Measurements from ENCODE around the gene RAB30. TPM values are rescaled to one million over a fixed set of nuclear protein-coding genes. Genes with fewer than 3 reads are reported as not detected.

Gene RAB30
- polyA plus RNA-seq, 4 donors, result 3.2 to 15.9 (median 8.9) TPM

DNA sequence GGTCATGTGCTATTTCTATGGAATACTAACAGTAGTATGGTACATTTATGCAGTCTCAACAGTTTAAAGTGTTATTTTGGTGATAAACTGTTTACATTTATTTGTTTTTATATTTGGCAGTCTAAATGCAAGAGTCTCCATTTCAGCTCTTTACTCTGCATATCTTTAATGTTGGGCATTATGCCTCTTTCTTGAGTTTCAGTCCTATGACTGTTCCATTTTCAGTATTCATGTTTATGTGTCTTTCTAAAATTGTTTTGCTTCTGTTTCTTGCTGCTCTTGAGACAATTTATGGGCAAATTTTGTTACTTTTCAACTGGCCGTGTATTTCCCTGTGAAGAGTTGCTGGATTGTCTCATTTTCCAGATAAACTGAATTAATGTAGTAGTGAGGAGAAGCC is 6.6 kb upstream of the RAB30 start:
- Histone ChIP-seq H3K27ac (ENCODE audit: low read depth in 1 of 3, low read length in 2 of 3) (no peak overlapping the region), H3K36me3 (ENCODE audit: control insufficient read depth in 3 of 3, insufficient read depth in 2 of 3, low read depth in 1 of 3, low read length in 3 of 3) (peaks cover 0 to 13% (median 3%) of the 10 kb centered on the region in 3 donors), H3K9me3 (ENCODE audit: control insufficient read depth in 2 of 2, insufficient read depth in 1 of 2, low read depth in 1 of 2, low read length in 1 of 2) (no peaks in the 10 kb centered on the region), H3K4me3 (ENCODE audit: low read depth in 1 of 3, low read length in 3 of 3) (no peak overlapping the region), H3K4me1 (ENCODE audit: control insufficient read depth in 3 of 3, insufficient read depth in 2 of 3, low read depth in 1 of 3, low read length in 2 of 3) (peaks cover 0 to 1% (median 0%) of the 10 kb centered on the region in 3 donors), H3K27me3 (ENCODE audit: control insufficient read depth in 3 of 3, insufficient read depth in 3 of 3, low read length in 3 of 3) (no peaks in the 10 kb centered on the region)
- 62 to 95% (median 83%) methylated on average over 1 of the region's 1 CpG for WGBS, 3 donors
- DNase-seq (no peak), FAIRE-seq (no peak)

DNA sequence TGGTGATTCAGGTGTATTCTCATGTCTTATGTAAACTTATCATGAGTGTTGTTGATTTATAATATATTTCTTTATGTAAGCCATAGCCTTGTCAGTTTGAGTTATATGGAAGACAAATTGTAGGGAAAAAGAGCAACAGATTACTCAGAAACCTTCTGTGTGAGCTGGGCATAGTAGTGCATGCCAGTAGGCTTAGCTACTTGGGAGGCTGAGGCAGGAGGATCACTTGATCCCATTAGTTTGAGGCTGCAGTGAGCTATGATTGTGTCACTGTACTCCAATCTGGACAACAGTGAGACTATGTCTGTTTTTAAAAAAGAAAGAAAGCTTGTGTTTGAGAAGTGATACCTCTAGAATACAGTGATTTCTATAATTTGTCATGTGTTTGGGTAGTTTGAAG is 2.2 kb upstream of the RAB30 start:
- H3K4me3 ChIP-seq (ENCODE audit: low read depth in 1 of 3, low read length in 3 of 3), result no peak overlapping the region
- peaks cover 0 to 5% (median 0%) of the 10 kb centered on the region in 3 donors for H3K27me3 ChIP-seq (ENCODE audit: control insufficient read depth in 3 of 3, insufficient read depth in 3 of 3, low read length in 3 of 3)
- H3K4me1 ChIP-seq (ENCODE audit: control insufficient read depth in 3 of 3, insufficient read depth in 2 of 3, low read depth in 1 of 3, low read length in 2 of 3), result peaks cover 8 to 17% (median 15%) of the 10 kb centered on the region in 3 donors
- peaks cover 0 to 13% (median 3%) of the 10 kb centered on the region in 3 donors for H3K36me3 ChIP-seq (ENCODE audit: control insufficient read depth in 3 of 3, insufficient read depth in 2 of 3, low read depth in 1 of 3, low read length in 3 of 3)
- FAIRE-seq, result no peak
- no peak overlapping the region for H3K27ac ChIP-seq (ENCODE audit: low read depth in 1 of 3, low read length in 2 of 3)
- DNase-seq, result no peak
- no peaks in the 10 kb centered on the region for H3K9me3 ChIP-seq (ENCODE audit: control insufficient read depth in 2 of 2, insufficient read depth in 1 of 2, low read depth in 1 of 2, low read length in 1 of 2)

GRCh38 chr11:83073258-83073657 is 1.6 kb upstream of the RAB30 start:
- Histone ChIP-seq H3K9me3 (ENCODE audit: control insufficient read depth in 2 of 2, insufficient read depth in 1 of 2, low read depth in 1 of 2, low read length in 1 of 2) (no peaks in the 10 kb centered on the region), H3K36me3 (ENCODE audit: control insufficient read depth in 3 of 3, insufficient read depth in 2 of 3, low read depth in 1 of 3, low read length in 3 of 3) (peaks cover 0 to 13% (median 3%) of the 10 kb centered on the region in 3 donors), H3K27ac (ENCODE audit: low read depth in 1 of 3, low read length in 2 of 3) (no peak overlapping the region), H3K4me1 (ENCODE audit: control insufficient read depth in 3 of 3, insufficient read depth in 2 of 3, low read depth in 1 of 3, low read length in 2 of 3) (peaks cover 8 to 22% (median 17%) of the 10 kb centered on the region in 3 donors), H3K27me3 (ENCODE audit: control insufficient read depth in 3 of 3, insufficient read depth in 3 of 3, low read length in 3 of 3) (peaks cover 0 to 5% (median 0%) of the 10 kb centered on the region in 3 donors), H3K4me3 (ENCODE audit: low read depth in 1 of 3, low read length in 3 of 3) (peak overlapping the region; percentile 52 to 93 (median 78))
- FAIRE-seq (no peak), DNase-seq (no peak)
- 45 to 78% (median 76%) methylated on average over 1 of the region's 1 CpG for WGBS, 3 donors

DNA sequence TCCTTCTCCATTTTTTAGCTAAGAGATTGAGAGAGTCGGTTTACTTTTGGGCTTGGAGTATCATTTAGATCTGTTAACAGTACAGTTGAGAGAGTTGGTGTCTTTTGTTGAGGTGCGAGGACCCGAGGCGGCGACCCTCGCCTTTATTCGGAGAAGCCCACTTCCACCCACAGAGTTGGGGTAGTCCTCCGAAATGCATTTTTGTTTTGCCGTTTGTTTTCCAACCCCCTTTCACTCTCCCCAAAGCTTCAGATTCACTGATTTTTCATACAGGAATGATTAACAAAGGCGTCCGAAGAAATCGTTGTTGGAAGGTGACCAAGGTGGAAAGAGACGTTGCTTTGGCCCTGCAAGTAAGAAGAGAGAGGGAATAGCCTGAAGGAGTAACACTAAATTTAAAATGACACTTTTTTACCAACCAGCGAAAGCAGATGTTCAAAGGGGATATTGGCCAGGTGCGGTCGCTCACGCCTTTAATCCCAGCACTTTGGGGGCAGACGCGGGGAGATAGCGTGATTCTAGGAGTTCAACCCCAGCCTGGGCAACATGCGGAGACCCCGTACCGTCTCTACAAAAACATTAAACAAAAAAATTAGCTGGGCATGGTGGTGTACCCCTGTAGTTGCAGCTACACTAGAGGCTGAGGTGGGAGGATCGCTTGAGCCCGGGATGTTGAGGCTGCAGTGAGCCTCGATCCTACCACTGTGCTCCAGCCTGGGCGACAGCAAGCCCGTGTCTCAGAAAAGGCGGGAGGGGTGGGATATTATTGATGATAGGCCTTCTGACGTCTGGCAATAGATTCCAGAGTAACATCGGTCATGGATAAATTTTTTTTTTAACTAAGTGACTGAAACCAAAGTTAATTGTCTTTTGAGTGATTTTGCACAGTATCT is 899 bp upstream of the RAB30 start:
- Histone ChIP-seq H3K36me3 (ENCODE audit: control insufficient read depth in 3 of 3, insufficient read depth in 2 of 3, low read depth in 1 of 3, low read length in 3 of 3) (peaks cover 0 to 12% (median 2%) of the 10 kb centered on the region in 3 donors), H3K4me1 (ENCODE audit: control insufficient read depth in 3 of 3, insufficient read depth in 2 of 3, low read depth in 1 of 3, low read length in 2 of 3) (peaks cover 8 to 24% (median 20%) of the 10 kb centered on the region in 3 donors), H3K4me3 (ENCODE audit: low read depth in 1 of 3, low read length in 3 of 3) (peak overlapping the region; percentile 52 to 93 (median 78)), H3K27ac (ENCODE audit: low read depth in 1 of 3, low read length in 2 of 3) (peak overlapping the region; percentile 76 to 98 (median 92)), H3K9me3 (ENCODE audit: control insufficient read depth in 2 of 2, insufficient read depth in 1 of 2, low read depth in 1 of 2, low read length in 1 of 2) (no peaks in the 10 kb centered on the region), H3K27me3 (ENCODE audit: control insufficient read depth in 3 of 3, insufficient read depth in 3 of 3, low read length in 3 of 3) (peaks cover 0 to 5% (median 0%) of the 10 kb centered on the region in 3 donors)
- FAIRE-seq (no peak), DNase-seq (no peak)
- 5 to 10% (median 6%) methylated on average over 31 of the region's 31 CpGs for WGBS, 3 donors

GRCh38 chr11:83070731-83071566 is 748 bp downstream of the RAB30 start:
- DNase-seq (peak; percentile 35 to 46), FAIRE-seq (no peak)
- Histone ChIP-seq H3K4me3 (ENCODE audit: low read depth in 1 of 3, low read length in 3 of 3) (peak overlapping the region; percentile 47 to 93 (median 52)), H3K4me1 (ENCODE audit: control insufficient read depth in 3 of 3, insufficient read depth in 2 of 3, low read depth in 1 of 3, low read length in 2 of 3) (peaks cover 8 to 24% (median 20%) of the 10 kb centered on the region in 3 donors), H3K27me3 (ENCODE audit: control insufficient read depth in 3 of 3, insufficient read depth in 3 of 3, low read length in 3 of 3) (peaks cover 0 to 5% (median 0%) of the 10 kb centered on the region in 3 donors), H3K27ac (ENCODE audit: low read depth in 1 of 3, low read length in 2 of 3) (peak overlapping the region; percentile 76 to 98 (median 92)), H3K9me3 (ENCODE audit: control insufficient read depth in 2 of 2, insufficient read depth in 1 of 2, low read depth in 1 of 2, low read length in 1 of 2) (no peaks in the 10 kb centered on the region), H3K36me3 (ENCODE audit: control insufficient read depth in 3 of 3, insufficient read depth in 2 of 3, low read depth in 1 of 3, low read length in 3 of 3) (peaks cover 0 to 8% (median 0%) of the 10 kb centered on the region in 3 donors)
- 1% methylated on average over 22 of the region's 22 CpGs for WGBS, 3 donors

- Histone ChIP-seq H3K27ac (ENCODE audit: low read depth in 1 of 3, low read length in 2 of 3) (peak overlapping the region in 2 of 3 donors; percentile 16 to 29), H3K4me3 (ENCODE audit: low read depth in 1 of 3, low read length in 3 of 3) (peak overlapping the region; percentile 22 to 93 (median 52)), H3K4me1 (ENCODE audit: control insufficient read depth in 3 of 3, insufficient read depth in 2 of 3, low read depth in 1 of 3, low read length in 2 of 3) (peaks cover 8 to 24% (median 20%) of the 10 kb centered on the region in 3 donors), H3K9me3 (ENCODE audit: control insufficient read depth in 2 of 2, insufficient read depth in 1 of 2, low read depth in 1 of 2, low read length in 1 of 2) (no peaks in the 10 kb centered on the region), H3K27me3 (ENCODE audit: control insufficient read depth in 3 of 3, insufficient read depth in 3 of 3, low read length in 3 of 3) (peaks cover 0 to 5% (median 0%) of the 10 kb centered on the region in 3 donors), H3K36me3 (ENCODE audit: control insufficient read depth in 3 of 3, insufficient read depth in 2 of 3, low read depth in 1 of 3, low read length in 3 of 3) (peaks cover 0 to 6% (median 0%) of the 10 kb centered on the region in 3 donors)
- no peak for FAIRE-seq
- DNase-seq, result peak in 1 of 2 donors; percentile 33
- WGBS, 3 donors, result 44 to 77% (median 69%) methylated on average over 3 of the region's 3 CpGs
Observed at GRCh38 chr11:83070044-83070701, 1.5 kb downstream of the RAB30 start.

GRCh38 chr11:83069441-83070043 is 2.2 kb downstream of the RAB30 start:
- peaks cover 0 to 5% (median 0%) of the 10 kb centered on the region in 3 donors for H3K27me3 ChIP-seq (ENCODE audit: control insufficient read depth in 3 of 3, insufficient read depth in 3 of 3, low read length in 3 of 3)
- peak overlapping the region in 1 of 3 donors; percentile 32 for H3K4me3 ChIP-seq (ENCODE audit: low read depth in 1 of 3, low read length in 3 of 3)
- H3K9me3 ChIP-seq (ENCODE audit: control insufficient read depth in 2 of 2, insufficient read depth in 1 of 2, low read depth in 1 of 2, low read length in 1 of 2), result no peaks in the 10 kb centered on the region
- FAIRE-seq (no peak), DNase-seq (no peak)
- peaks cover 8 to 24% (median 20%) of the 10 kb centered on the region in 3 donors for H3K4me1 ChIP-seq (ENCODE audit: control insufficient read depth in 3 of 3, insufficient read depth in 2 of 3, low read depth in 1 of 3, low read length in 2 of 3)
- no peak overlapping the region for H3K27ac ChIP-seq (ENCODE audit: low read depth in 1 of 3, low read length in 2 of 3)
- H3K36me3 ChIP-seq (ENCODE audit: control insufficient read depth in 3 of 3, insufficient read depth in 2 of 3, low read depth in 1 of 3, low read length in 3 of 3), result peaks cover 0 to 3% (median 0%) of the 10 kb centered on the region in 3 donors
